Head of caudate nucleus (tissue), 42 donors: ENCODE data around the gene CITED4.
A peak's percentile ranks its signal among the peaks of the same experiment; 100 is the strongest.

Source experiments
- DNase-seq, 42 donors: peaks; one replicate each; pipeline versions ENCODE4 v3.0.0 to v3.0.0-alpha.2; 2020 to 2021; ENCODE audit warnings: mixed read lengths in 7 of 42
- intact Hi-C: fragments of 100-400 bp; cut with DNase I; formaldehyde crosslinking; loops from one replicate; pipeline ENCODE4 v1.15.0; 2022

Gene CITED4

GRCh38 chr1:40820911-40821693, 41.1 kb downstream of the CITED4 start:
- intact Hi-C loops = no loop called here
- DNase-seq = peak; percentile 42 to 89 (median 76)

GRCh38 chr1:40820251-40820797, 41.8 kb downstream of the CITED4 start:
- peak in 1 of 42 donors; percentile 40 for DNase-seq
- intact Hi-C loops = no loop called here

DNA sequence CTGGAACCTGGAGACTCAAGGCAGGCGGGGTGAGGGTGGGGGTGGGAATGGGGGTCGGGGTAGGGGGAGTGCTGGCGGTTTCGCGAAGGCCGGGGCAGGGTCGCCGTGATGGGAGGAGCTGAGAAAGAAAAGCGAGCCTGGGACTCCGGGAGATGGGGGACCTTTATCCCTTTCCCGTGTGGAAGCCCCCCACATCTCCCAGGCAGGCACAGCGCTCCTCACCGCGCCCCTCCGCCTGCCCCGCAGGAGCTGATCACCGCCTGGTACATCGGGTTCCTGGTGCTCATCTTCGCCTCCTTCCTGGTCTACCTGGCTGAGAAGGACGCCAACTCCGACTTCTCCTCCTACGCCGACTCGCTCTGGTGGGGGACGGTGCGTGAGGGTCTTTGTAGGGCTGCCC, 43.1 kb downstream of the CITED4 start:
- no peak for DNase-seq
- intact Hi-C loops = no loop called here

DNA sequence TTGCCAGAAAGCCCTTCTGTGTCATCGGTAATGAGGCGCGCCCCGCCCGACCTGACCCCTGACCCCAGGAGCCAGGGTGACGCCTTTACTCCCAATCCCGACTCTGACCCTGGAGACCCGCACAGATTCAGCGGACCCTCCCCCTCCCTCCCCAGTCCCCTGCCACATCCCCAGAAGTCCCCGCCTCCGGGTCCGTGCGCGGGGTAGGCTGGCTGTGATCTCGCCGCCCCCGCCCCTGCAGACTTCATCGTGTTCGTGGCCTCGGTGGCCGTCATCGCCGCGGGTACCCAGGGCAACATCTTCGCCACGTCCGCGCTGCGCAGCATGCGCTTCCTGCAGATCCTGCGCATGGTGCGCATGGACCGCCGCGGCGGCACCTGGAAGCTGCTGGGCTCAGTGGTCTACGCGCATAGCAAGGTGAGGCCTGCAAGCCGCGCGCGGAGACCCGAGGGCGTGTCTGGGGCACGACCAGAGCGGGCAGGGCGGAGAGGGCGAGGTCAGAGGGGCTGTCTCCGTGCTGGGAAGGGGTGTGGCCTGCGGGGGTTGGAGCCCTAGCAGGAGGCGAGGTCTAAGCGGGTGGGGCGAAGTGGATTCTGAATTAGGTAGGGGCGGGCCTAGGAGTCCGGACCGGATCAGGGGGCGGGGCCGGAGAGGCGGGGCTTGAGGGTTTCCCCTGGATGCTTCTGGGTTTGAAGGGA, 43.8 kb downstream of the CITED4 start:
- intact Hi-C loops = no loop called here
- peak in 10 of 42 donors; percentile 7 to 48 (median 14) for DNase-seq

DNA sequence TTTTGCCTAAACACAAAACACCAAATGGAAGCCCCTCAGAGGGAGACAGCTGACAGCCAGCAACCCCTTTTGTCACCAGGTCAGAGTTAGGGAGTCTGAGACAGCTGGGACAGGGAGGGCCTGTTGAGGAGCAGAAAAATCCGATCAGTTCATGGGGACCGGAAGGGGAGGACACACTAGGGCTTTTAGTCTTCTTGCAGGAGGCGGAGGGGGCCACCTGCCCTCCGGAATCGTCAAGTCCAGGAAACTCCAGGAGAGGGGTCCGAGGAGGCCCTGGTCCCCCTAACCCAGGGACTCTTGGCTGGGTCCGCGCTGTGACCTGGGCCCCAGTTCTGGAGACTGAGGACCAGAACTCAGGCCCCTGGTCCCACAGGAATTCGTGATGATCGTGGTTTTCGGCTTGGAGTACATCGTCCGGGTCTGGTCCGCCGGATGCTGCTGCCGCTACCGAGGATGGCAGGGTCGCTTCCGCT, 44.3 kb downstream of the CITED4 start:
- intact Hi-C loops = no loop called here
- DNase-seq = no peak

DNA sequence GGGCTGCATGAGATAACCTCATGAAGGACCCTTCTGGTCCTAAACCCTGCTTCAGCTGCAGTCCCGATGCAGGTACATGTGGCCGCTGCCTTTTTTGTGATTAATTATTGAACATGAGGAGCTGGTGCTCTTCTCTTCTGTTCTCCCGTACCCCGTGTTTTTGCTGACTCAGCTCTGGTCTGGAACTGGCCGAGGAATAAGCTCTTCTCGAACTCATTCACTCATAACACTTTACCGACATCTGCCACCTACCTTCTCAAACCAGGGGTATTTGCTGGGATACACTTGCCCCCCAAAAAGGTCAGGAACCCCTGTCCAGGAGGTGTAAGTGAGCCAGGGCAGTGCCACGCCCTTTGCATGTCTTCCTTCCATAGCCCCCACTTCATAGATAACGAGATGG, 46.7 kb downstream of the CITED4 start:
- intact Hi-C loops = no loop called here
- no peak for DNase-seq
